ENCODE data around the gene NLGN3.

The NLGN3 gene

GRCh38 chrX:71117358-71117757 is 27.3 kb upstream of the NLGN3 start:
- no peak for TF ChIP-seq CTCF (IDR thresholded peaks at IDR 0.05; ENCODE audit: low read depth, low read length)
- in situ Hi-C loops (cut with HindIII; ENCODE audit: low sequenced_read_pairs): no loop called here
- no peak for DNase-seq (ENCODE audit: low read depth, low spot score)
- no peak overlapping the region for H3K4me3 ChIP-seq (ENCODE audit: low read depth, low read length)

- no peak for TF ChIP-seq CTCF (IDR thresholded peaks at IDR 0.05; ENCODE audit: low read depth, low read length)
- H3K4me3 ChIP-seq (ENCODE audit: low read depth, low read length): peak within 1 kb of the TSS; percentile 68
These were observed 26.3 kb upstream of the NLGN3 start, which contains the start of gene MED12 for GRCh38 chrX:71118032-71118984. Gene MED12 (plus strand): TSS chrX:71118596. CDS start chrX:71118755, 159 bp downstream.

GRCh38 chrX:71118985-71119535 is 25.6 kb upstream of the NLGN3 start:
- peak overlapping the region; percentile 68 for H3K4me3 ChIP-seq (ENCODE audit: low read depth, low read length)
- no peak for TF ChIP-seq CTCF (IDR thresholded peaks at IDR 0.05; ENCODE audit: low read depth, low read length)
- in situ Hi-C loops (cut with HindIII; ENCODE audit: low sequenced_read_pairs): no loop called here

More at GRCh38 chrX:71118032-71118984, 26.3 kb upstream of the NLGN3 start, which contains the start of gene MED12:
- in situ Hi-C loops (cut with HindIII; ENCODE audit: low sequenced_read_pairs): no loop called here
- peak; percentile 78 for DNase-seq (ENCODE audit: low read depth, low spot score)

GRCh38 chrX:71128166-71128833 is 16.3 kb upstream of the NLGN3 start:
- H3K4me3 ChIP-seq (ENCODE audit: low read depth, low read length): no peak overlapping the region
- no peak for TF ChIP-seq CTCF (IDR thresholded peaks at IDR 0.05; ENCODE audit: low read depth, low read length)
- in situ Hi-C loops (cut with HindIII; ENCODE audit: low sequenced_read_pairs): no loop called here
- no peak for DNase-seq (ENCODE audit: low read depth, low spot score)

More at GRCh38 chrX:71118985-71119535, 25.6 kb upstream of the NLGN3 start:
- DNase-seq (ENCODE audit: low read depth, low spot score): no peak

GRCh38 chrX:71128915-71129765 is 15.5 kb upstream of the NLGN3 start:
- peak; percentile 81 for TF ChIP-seq CTCF (IDR thresholded peaks at IDR 0.05; ENCODE audit: low read depth, low read length)
- H3K4me3 ChIP-seq (ENCODE audit: low read depth, low read length): no peak overlapping the region
- DNase-seq (ENCODE audit: low read depth, low spot score): peak; percentile 52
- in situ Hi-C loops (cut with HindIII; ENCODE audit: low sequenced_read_pairs): no loop called here

Measured in astrocyte of the spinal cord (primary cell).